GM18858 (cell line): ENCODE measurements around the gene APOBR.
"Not testable (repeated sequence)": the region's sequence is repeated elsewhere in the genome, so short reads cannot be mapped to it uniquely, and the experiment has no call there.

ENCODE experiments used
- ATAC-seq: cut with Tn5 transposase; IDR thresholded peaks from one replicate; pipeline ENCODE4 v1.9.1; 2021; ENCODE audit not compliant: unreplicated experiment

The APOBR gene

DNA sequence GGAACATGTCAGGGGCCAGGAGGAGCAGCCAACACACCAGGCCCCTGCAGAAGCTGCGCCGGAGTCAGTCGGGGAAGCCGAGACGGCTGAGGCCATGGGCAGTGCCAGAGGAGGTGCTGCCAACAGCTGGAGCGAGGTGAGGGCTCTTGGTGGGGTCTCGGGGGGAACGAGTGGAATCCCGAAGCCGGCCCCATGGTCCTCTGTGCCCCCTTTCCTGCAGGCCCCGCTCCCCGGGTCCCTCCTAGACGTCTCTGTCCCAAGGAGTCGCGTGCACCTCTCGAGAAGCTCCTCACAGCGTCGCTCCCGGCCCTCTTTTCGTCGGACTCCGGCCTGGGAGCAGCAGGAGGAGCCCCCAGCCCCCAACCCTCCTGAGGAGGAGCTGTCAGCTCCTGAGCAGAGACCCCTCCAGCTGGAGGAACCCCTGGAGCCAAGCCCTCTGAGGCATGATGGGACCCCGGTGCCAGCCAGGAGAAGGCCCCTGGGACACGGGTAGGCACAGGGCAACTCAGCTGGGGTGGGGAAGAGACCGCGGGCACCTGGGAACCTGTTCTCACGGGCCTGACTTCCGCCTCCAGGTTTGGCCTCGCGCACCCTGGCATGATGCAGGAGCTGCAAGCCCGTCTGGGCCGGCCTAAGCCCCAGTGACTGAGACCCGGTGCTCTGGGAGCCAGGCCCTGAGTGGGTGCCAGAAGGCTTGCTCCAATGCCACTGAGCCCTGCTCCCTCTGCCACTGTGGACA lies 3.6 kb downstream of the APOBR start:
- ATAC-seq, result no peak

DNA sequence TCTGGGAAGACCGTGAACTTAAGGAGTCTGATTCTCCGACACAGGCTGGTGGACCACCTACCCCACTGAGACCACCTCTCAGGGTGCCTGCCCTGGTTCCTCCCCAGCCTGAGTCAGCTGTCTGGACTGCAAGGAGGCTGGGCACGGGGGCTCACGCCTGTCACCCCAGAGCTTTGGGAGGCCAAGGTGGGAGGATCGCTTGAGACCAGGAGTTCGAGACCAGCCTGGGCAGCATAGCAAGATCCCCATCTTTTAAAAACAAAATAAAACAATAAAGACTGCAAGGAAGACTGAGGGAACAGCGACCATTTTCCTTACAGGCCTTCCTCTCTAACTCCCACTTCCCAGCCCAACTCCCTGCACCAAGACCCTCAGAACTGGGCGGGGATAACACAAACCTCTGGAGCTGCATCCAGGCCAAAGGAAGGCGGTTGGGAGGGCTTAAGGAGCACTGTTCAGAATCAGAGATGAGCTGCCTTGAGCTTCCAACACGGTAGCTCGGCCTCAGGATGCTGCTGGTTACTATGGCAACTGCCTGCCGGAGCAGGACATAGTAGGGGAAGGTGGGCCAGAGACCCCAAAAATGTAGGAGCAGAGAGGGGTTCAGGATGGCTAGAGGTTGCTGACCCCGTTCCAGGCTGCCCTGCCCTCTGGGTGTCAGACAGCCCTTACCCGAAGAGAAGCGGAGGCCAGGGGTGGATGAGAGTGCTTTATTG lies 4.4 kb downstream of the APOBR start:
- no peak for ATAC-seq

- ATAC-seq, result no peak
Observed at GRCh38 chr16:28499854-28500253, 5.4 kb downstream of the APOBR start.

GRCh38 chr16:28500476-28501180 lies 6.2 kb downstream of the APOBR start:
- not testable (repeated sequence) for ATAC-seq

DNA sequence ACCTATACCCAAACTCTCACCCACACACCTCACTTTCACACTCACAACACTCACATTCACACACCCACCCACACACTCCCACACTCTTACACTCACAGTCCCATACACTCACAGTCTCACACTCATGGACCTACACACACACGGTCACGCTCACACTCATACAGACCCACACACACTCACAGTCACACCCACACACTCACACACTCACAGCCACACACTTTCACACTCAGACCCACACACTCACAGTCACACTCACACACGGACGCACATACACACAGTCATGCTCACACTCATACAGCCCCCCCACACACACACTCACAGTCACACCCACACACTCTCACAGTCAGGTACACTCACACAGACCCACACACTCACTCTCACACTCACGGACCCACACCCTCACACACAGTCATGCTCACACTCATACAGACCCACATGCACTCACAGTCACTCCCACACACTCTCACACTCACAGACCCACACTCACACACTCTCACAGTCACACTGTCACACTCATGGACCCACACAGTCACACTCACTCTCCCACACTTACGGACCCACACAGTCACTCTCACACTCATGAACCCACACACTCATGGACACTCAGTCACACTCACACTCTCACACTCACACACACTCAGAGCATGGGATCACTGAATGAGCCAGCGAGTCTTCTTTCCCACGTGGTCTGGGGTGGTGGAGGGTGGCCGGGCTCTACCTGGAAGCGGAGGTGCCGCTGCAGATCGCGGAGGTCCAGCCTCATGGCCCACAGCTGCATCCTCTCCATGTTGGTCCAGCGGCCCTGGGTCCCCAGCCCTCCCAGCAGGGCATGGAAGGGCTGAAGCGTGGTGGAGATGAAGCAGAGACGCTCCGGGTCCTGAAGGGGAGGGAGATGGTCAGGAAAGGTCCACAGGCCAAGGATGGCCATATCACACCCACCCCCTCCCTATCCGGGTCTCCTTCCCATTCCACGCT lies 7.1 kb downstream of the APOBR start:
- ATAC-seq, result no peak

DNA sequence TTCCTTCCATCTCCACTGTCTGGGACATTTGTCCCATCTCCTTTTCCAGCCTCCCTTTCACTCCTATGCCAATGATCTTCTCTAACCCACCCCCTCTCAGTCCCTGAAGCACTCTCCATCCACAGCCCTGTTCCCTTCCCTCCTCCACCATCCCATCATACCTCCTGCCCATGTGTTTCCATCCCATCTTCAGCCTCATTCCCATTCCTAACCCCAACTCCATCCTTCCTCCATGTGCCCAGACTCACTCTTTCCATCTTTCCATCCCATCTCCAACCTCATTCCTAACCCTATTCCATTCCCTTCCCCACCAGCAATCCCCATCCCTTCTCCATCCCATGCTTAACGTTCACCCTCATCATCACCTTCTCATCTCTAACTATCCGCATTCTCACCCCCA lies 7.8 kb downstream of the APOBR start:
- no peak for ATAC-seq

DNA sequence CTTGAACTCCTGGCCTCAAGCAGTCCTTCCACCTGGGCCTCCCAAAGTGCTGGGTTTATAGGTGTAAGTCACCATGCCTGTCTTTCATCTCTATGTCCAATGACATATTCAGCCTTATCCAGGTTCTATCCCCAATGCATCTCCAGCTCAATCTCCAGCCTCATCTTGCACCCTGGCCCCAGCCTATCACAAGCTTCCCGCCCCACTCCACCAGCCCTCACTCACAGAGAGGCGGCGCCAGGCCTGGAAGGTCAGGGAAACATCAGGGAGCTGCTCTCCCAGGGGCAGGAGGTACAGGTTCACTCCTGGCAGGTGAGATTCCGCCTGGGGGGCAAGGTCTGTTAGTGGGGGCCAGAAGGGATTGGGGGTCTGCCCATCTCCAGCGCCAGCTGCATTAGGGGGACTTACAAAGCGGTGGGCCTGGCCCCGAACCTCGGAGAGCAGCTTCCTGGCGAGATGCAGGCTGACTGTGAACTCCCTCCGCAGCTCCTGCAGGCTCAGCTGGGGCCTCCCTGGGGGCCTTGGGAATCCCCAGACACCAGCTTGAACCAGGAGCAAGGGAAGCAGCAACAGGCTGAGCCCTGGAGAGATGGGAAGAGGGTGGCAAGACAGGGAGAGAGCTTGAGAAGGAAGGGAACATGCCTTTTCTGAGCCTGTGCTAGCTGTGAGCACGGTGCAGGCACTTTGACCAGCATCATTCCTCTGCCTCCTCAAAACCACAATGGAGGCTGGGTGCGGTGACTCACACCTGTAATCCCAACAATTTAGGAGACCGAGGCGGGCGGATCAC lies 9.2 kb downstream of the APOBR start:
- no peak for ATAC-seq

- no peak for ATAC-seq
Observed at GRCh38 chr16:28504707-28505404, 10.4 kb downstream of the APOBR start.

- ATAC-seq, result no peak
Observed at GRCh38 chr16:28505489-28506137, 11.2 kb downstream of the APOBR start.

DNA sequence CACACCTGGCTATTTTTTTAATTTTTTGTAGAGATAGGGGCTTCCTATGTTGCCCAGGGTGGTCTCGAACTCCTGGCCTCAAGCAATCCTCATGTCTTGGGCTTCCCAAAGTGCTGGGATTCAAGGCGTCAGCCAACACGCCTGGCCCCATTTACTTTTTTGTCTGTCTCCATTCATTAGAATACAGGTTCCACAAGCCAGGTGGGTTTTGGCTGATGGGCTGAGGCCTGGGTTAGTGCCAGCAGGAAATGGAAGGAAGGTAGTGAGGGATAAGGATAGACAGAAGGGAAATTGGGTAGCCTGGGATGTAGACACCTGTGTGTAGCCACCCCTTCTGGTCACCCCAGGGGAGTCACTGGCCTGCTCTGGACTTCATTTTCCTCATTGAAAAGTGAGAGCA lies 16.6 kb downstream of the APOBR start:
- ATAC-seq, result no peak

- no peak for ATAC-seq
Observed at GRCh38 chr16:28511801-28512789, 17.7 kb downstream of the APOBR start.

DNA sequence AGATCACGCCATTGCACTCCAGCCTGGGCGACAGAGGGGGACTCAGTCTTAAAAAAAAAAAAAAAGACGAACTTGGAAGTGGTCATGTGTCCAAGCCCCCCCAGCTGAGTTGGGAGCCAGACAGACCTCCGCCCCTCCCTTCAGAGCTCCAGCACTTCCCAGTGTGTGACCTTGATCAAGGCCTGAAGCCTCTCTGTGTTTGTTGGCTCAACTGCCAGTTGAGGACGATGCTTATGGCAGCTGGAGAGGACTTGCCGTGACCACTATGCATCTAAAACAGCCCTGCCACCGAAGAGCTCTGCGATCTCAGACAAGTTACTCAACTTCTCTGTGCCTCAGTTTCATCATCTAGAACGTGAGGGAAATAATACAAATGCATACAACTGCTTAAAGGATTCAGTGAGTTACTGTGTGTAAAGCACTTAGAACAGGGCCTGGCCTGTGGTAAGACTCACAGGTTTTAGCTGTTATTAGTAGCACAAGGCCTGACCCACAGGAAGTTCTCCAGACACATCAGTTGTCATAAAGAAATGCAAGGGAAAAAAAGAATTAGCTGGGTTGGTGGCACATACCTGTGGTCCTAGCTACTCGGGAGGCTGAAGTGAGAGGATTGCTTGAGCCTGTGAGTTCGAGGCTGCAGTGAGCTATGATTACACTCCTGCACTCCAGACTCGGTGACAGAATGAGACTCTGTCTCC lies 19.2 kb downstream of the APOBR start:
- no peak for ATAC-seq

GRCh38 chr16:28514246-28514645 lies 19.8 kb downstream of the APOBR start:
- no peak for ATAC-seq

- no peak for ATAC-seq
Observed at GRCh38 chr16:28520672-28521071, 26.2 kb downstream of the APOBR start.

DNA sequence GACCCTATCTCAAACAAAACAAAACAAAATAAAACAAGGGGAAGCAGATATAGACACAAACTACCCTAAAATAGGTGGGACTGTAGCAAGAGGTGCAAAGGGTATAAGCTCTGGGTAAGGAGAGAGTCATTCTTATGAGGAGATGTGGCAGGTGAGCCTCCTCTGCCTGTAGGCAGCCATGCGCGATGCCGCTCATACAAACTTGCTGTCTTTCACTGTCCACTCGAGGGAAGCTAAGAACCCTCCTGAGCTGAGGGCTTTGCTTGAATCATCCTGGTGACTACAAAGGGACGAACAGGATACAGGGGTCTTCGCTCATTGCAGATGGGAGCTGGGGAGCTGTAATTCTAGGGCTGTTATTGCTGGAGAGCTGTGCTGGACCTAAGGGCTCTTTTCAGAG lies 27.0 kb downstream of the APOBR start:
- ATAC-seq, result no peak

DNA sequence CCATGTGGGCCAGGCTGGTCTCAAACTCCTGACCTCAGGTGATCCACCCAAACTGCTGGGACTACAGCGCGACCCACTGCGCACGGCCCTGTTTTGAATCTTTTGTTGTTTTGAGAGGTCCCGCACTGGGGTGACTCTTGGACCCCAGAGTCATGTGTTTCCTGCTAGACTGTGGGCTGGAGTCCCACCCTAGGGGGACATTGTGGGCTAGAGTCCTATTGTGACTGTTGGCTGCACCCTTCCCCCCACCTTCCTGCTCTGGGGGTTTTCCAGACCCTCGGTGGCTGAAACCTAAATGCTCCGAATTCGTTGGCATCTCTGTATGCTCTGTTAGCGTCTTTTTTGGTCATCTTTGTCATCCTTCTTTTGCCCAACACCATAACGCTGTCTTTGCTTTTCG lies 28.3 kb downstream of the APOBR start:
- no peak for ATAC-seq

GRCh38 chr16:28524681-28525171 lies 30.3 kb downstream of the APOBR start:
- ATAC-seq, result no peak
